Measurements from ENCODE around the gene KRT79.
"Not testable (repeated sequence)": the region's sequence is repeated elsewhere in the genome, so short reads cannot be mapped to it uniquely, and the experiment has no call there.

Gene KRT79

DNA sequence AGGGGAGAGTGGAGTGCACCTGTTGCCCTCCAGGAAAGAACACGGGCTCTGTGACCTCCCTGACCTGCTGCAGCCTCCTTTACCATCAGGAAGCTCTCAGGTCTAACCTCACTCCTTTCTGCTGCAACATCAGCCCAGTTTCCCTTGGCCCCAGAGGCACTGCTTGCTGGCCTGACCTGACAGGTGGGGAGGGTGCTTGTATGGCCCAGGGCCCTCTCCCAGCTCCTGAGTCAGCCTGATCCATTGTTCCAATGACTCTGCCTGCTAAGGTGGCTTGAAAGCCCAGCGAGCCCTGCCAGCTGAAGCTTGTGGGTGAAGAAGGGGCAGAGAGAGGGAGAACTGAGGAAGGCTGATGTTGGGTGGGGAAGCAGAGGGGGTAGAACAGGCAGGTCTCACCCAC is 27.9 kb upstream of the KRT79 start:
- Histone ChIP-seq H3K27ac (no peak overlapping the region), H3K27me3 (ENCODE audit: insufficient read depth, low read depth, severe bottlenecking) (peaks cover 67% of the 10 kb centered on the region), H3K36me3 (no peaks in the 10 kb centered on the region), H3K9me3 (ENCODE audit: severe bottlenecking) (no peaks in the 10 kb centered on the region), H3K4me3 (ENCODE audit: low read depth, low read length) (no peak overlapping the region)
- no peak for DNase-seq
- TF ChIP-seq, protein P1, sequence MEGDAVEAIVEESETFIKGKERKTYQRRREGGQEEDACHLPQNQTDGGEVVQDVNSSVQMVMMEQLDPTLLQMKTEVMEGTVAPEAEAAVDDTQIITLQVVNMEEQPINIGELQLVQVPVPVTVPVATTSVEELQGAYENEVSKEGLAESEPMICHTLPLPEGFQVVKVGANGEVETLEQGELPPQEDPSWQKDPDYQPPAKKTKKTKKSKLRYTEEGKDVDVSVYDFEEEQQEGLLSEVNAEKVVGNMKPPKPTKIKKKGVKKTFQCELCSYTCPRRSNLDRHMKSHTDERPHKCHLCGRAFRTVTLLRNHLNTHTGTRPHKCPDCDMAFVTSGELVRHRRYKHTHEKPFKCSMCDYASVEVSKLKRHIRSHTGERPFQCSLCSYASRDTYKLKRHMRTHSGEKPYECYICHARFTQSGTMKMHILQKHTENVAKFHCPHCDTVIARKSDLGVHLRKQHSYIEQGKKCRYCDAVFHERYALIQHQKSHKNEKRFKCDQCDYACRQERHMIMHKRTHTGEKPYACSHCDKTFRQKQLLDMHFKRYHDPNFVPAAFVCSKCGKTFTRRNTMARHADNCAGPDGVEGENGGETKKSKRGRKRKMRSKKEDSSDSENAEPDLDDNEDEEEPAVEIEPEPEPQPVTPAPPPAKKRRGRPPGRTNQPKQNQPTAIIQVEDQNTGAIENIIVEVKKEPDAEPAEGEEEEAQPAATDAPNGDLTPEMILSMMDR (IDR thresholded peaks at IDR 0.05; ENCODE audit: low read depth, low read length) = no peak

DNA sequence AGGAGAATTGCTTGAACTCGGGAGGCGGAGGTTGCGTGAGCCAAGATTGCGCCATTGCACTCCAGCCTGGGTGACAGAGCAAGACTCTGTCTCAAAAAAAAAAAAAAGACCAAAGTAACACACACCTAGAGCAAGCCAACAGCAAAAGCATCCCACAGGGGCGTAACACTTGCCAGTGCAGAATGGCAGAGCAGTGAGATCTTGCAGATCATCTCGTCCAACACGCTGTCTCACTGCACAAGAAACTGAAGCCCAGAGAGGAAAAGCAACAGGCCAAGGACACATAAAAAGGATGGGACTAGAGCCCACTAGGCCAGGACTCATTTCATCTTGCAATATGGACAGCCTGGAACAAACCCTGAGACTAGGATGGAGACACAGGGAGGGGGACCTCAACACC is 27.4 kb upstream of the KRT79 start:
- DNase-seq = no peak
- Histone ChIP-seq H3K27me3 (ENCODE audit: insufficient read depth, low read depth, severe bottlenecking) (peaks cover 69% of the 10 kb centered on the region), H3K36me3 (no peaks in the 10 kb centered on the region), H3K9me3 (ENCODE audit: severe bottlenecking) (no peaks in the 10 kb centered on the region), H3K27ac (no peak overlapping the region), H3K4me3 (ENCODE audit: low read depth, low read length) (no peak overlapping the region)
- TF ChIP-seq, protein P1 (IDR thresholded peaks at IDR 0.05; ENCODE audit: low read depth, low read length) = no peak

DNA sequence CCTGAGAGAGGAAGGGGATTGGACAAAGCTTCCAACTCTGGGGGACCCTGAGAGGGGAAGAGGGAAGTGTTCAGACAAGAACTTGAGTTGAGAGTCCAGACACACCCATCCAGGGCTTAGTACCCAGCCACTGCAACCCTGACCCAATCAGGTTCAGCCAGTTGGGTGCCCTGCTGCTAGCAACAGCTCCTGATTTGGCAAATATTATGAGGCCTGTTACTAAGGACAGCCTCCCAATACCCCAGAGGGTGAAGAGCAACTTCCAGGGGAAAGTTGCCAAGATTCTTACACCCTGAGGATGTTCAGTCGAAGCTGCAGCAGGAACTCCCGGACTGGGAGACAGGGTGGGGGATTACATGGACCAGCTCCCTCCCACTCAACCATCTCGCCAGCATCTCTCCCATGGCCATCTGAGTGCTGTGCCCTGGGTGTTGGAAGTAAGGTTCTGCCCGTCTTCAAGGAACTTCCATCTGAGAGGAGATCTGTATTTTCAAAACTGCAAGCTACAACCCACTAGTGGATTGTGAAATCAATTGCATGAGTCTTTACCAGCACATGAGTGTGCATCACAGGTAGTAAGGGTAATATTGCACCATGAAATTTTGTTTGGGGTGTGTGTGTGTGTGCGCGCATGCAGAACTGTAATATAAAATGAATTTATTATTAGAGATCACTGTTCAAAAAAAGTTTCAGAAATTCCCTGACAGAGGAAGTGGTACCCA is 26.2 kb upstream of the KRT79 start:
- Histone ChIP-seq H3K4me3 (ENCODE audit: low read depth, low read length) (no peak overlapping the region), H3K27ac (no peak overlapping the region), H3K27me3 (ENCODE audit: insufficient read depth, low read depth, severe bottlenecking) (peaks cover 65% of the 10 kb centered on the region), H3K36me3 (no peaks in the 10 kb centered on the region), H3K9me3 (ENCODE audit: severe bottlenecking) (peaks cover 5% of the 10 kb centered on the region)
- TF ChIP-seq, protein P1 (IDR thresholded peaks at IDR 0.05; ENCODE audit: low read depth, low read length) = no peak
- DNase-seq = no peak

DNA sequence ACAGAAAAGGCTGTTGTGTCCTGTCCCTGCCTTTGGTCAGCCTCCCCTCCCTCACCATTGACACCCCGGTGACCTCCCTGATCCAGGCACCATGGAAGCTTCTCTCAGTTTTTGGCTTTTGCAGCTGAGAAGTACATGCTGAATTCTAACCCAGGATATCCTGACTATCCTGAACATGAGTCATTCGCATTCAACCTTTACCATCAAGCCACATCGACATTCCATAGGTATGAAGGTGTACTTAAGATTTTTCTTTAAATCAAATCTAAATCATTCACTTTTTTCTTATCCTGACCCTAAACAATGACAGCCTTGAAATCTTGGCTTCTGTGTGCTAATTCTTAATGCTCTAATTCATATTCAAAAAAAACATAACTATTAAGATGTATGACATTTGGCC is 23.4 kb upstream of the KRT79 start:
- TF ChIP-seq, protein P1 (IDR thresholded peaks at IDR 0.05; ENCODE audit: low read depth, low read length) = no peak
- H3K4me3 ChIP-seq (ENCODE audit: low read depth, low read length) = no peak overlapping the region
- H3K27ac ChIP-seq = no peak overlapping the region
- H3K36me3 ChIP-seq = no peaks in the 10 kb centered on the region
- DNase-seq = no peak
- peaks cover 5% of the 10 kb centered on the region for H3K9me3 ChIP-seq (ENCODE audit: severe bottlenecking)
- H3K27me3 ChIP-seq (ENCODE audit: insufficient read depth, low read depth, severe bottlenecking) = peaks cover 74% of the 10 kb centered on the region

DNA sequence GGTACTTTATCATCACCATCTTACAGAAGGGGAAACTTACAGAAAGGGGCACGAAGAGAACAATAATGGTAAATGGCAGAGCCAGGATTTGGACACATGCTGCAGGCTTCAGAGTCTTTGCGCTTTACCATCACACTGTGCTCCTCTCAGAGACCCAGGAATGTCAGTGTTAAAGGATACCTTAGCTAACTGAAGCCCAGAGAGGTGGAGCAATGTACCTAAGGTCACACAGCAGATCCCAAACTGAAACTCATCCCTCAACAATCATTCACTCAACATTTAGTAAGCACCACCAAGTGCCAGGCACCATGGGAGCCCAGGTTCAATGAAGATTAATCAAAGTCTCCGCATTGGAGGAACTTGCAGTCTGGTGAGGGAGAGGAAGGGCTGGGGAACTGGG is 22.7 kb upstream of the KRT79 start:
- no peak for DNase-seq
- H3K27ac ChIP-seq = no peak overlapping the region
- H3K9me3 ChIP-seq (ENCODE audit: severe bottlenecking) = peaks cover 5% of the 10 kb centered on the region
- H3K27me3 ChIP-seq (ENCODE audit: insufficient read depth, low read depth, severe bottlenecking) = peaks cover 74% of the 10 kb centered on the region
- H3K36me3 ChIP-seq = no peaks in the 10 kb centered on the region
- TF ChIP-seq, protein P1 (IDR thresholded peaks at IDR 0.05; ENCODE audit: low read depth, low read length) = no peak
- no peak overlapping the region for H3K4me3 ChIP-seq (ENCODE audit: low read depth, low read length)

DNA sequence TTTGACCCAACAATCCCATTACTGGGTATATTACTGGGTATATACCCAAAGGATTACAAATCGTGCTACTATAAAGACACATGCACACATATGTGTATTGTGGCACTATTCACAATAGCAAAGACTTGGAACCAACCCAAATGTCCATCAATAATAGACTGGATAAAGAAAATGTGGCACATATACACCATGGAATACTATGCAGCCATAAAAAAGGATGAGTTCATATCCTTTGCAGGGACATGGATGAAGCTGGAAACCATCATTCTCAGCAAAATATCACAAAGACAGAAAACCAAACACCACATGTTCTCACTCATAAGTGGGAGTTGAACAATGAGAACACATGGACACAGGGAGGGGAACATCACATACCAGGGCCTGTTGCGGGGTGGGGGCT is 22.0 kb upstream of the KRT79 start:
- not testable (repeated sequence) for H3K36me3 ChIP-seq; H3K27ac ChIP-seq; H3K9me3 ChIP-seq (ENCODE audit: severe bottlenecking); DNase-seq; H3K4me3 ChIP-seq (ENCODE audit: low read depth, low read length)
- H3K27me3 ChIP-seq (ENCODE audit: insufficient read depth, low read depth, severe bottlenecking) = peaks cover 74% of the 10 kb centered on the region

Measured in WERI-Rb-1 (cell line).